Activated CD4-positive, alpha-beta memory T cell treated with anti-CD3 and anti-CD28 coated beads for 36 hours (primary cell): ENCODE measurements around the gene HMGA1. TPM values are rescaled to one million over a fixed set of nuclear protein-coding genes. Genes with fewer than 3 reads are reported as not detected.
"Not testable (repeated sequence)": the region's sequence is repeated elsewhere in the genome, so short reads cannot be mapped to it uniquely, and the experiment has no call there.

Source experiments
- CTCF ChIA-PET: fragments of 350-600 bp; sonication (Branson Sonifier 250); formaldehyde crosslinking; loops from one replicate; lab custom pipeline; 2021; ENCODE audit warnings: antibody characterized with exemption, inconsistent platforms; lab: Charles Lee
- POLR2A ChIA-PET: fragments of 350-600 bp; sonication (Branson Sonifier 250); formaldehyde crosslinking; loops from one replicate; lab custom pipeline; 2021; ENCODE audit warnings: antibody characterized with exemption; lab: Charles Lee
- DNase-seq: peaks from one replicate; pipeline ENCODE4 v3.0.0-alpha.2; 2020
- H3K27ac Mint-ChIP-seq: one replicate; pipeline ENCODE4 v1.8.0; 2021; ENCODE audit warnings: mixed read lengths
- H3K27me3 Mint-ChIP-seq: one replicate; pipeline ENCODE4 v1.8.0; 2021; ENCODE audit warnings: mixed read lengths
- H3K36me3 Mint-ChIP-seq: one replicate; pipeline ENCODE4 v1.8.0; 2021; ENCODE audit warnings: mixed read lengths
- H3K4me1 Mint-ChIP-seq: one replicate; pipeline ENCODE4 v1.8.0; 2021; ENCODE audit warnings: low read depth, mixed read lengths
- H3K4me3 Mint-ChIP-seq: one replicate; pipeline ENCODE4 v1.8.0; 2021; ENCODE audit warnings: mild to moderate bottlenecking, mixed read lengths
- H3K9me3 Mint-ChIP-seq: one replicate; pipeline ENCODE4 v1.8.0; 2021; ENCODE audit warnings: mixed read lengths
- intact Hi-C: fragments of 100-400 bp; cut with micrococcal nuclease; formaldehyde crosslinking; loops from one replicate; pipeline ENCODE4 v1.15.1; 2023
- total RNA-seq, 2 experiments: library from RNA; stranded (reverse); gene quantifications; one replicate each; pipeline ENCODE4 v1.2.3, GENCODE V29; 2021

Gene HMGA1
- total RNA-seq, 2 experiments from 2014 or later, result 422 to 429 TPM

DNA sequence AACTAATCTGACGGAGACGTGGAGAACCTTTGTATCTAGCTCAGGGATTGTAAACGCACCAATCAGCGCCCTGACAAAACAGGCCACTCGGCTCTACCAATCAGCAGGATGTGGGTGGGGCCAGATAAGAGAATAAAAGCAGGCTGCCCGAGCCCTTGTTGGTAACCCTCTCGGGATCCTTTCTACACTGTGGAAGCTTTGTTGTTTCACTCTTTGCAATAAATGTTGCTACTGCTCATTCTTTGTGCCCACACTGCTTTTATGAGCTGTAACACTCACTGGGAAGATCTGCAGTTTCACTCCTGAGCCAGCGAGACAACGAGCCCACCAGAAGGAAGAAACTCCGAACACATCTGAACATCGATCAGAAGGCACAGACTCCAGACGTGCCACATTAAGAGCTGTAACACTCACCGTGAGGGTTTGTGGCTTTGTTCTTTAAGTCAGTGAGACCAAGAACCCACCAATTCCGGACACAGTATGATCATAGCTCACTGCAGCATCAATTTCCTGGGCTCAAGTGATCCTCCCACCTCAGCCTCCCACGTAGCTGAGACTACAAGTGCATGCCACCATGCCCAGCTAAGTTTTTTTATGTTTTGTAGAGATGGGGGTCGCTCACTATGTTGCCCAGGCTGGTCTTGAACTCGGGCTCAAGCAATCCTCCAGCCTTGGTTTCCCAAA, 33.1 kb downstream of the HMGA1 start:
- H3K27me3 Mint-ChIP-seq, POLR2A ChIA-PET, H3K9me3 Mint-ChIP-seq, H3K4me3 Mint-ChIP-seq, CTCF ChIA-PET, H3K4me1 Mint-ChIP-seq, DNase-seq, intact Hi-C loops, H3K36me3 Mint-ChIP-seq, H3K27ac Mint-ChIP-seq: not testable (repeated sequence)

DNA sequence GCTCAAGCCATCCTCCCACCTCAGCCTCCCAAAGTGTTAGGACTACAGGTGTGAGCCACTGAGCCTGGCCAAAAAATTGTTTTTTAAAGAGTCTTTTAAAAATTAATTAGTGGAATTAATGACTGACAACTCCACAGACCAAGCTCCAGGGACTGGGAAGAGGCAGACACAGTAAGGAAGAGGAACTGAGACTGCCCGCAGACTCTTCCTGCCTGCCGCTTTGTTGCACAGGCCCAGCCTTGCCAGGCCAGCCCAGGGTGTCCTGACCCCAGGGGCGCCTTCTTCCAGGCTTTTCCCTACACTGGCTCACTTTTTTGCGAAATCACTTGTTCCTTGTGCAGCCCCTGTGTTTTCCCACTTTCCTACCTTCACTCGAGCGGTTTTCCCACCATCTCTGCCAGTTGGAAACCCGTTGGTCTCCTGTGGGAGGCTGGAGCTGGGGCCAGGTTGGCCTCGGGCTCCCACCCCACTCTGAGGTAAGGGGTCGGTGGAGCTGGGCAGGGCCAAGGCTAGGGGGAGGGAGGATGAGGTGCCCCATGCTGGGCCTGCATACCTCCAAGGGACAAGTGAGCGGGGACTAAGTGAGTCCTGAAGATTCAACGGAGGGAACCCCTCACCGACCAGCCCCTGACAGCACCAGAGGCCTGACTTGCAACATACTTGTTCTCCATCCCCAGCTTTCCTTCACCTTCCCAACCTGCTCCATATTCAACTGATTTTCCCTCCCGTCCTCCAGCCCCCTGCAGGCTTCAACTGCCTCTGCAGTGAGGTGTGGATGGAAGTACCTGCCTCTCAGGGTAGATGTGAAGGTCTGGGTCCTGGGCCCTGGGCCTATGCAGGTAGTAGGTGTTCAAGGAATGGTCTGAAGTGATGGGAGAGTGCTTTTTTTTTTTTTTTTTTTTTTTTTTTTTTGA, 35.6 kb downstream of the HMGA1 start:
- Mint-ChIP-seq H3K27me3 (no peaks in the 10 kb centered on the region), H3K4me1 (peaks cover 6% of the 10 kb centered on the region), H3K36me3 (no peaks in the 10 kb centered on the region), H3K9me3 (no peaks in the 10 kb centered on the region), H3K4me3 (no peak overlapping the region), H3K27ac (no peak overlapping the region)
- CTCF ChIA-PET, result no interaction called here
- POLR2A ChIA-PET, result no interaction called here
- DNase-seq, result no peak
- intact Hi-C loops, result no loop called here

DNA sequence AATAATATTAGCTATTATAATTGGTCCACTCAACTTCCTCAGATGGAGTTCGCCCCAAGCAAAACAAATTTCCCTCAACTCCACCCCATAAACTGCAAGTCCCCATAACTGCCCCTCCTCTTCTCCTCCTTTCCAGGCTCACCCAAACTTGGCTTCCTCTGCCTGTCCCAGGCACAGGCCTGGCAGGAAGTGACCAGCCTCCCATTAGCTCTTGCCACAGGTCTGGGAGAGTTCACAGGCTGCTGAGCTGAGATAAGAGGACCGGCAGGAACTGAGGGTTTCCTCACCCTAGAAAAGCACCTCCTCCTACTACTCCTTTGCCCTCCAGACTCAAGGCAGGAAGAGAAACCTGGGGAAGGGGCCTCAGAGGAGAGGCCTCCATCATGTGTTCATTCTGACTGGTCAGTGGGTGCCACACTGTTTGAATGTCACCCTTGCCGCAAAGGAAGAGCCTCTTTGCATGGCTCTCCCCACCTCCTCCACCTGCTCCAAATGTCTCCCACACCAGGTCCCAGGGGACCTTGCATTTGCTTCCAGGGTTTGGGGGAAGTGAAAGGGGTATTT, 36.7 kb downstream of the HMGA1 start:
- Mint-ChIP-seq H3K27ac (no peak overlapping the region), H3K27me3 (no peaks in the 10 kb centered on the region), H3K4me1 (peaks cover 6% of the 10 kb centered on the region), H3K9me3 (no peaks in the 10 kb centered on the region), H3K4me3 (no peak overlapping the region), H3K36me3 (no peaks in the 10 kb centered on the region)
- ChIA-PET CTCF (interaction anchor here (0.6 to 0.8 kb wide), 2 partner anchors 16 to 616 kb away, joined by 3 read pairs; partner anchors contain the start of gene ANKS1A), POLR2A (no interaction called here)
- no peak for DNase-seq
- intact Hi-C loops, result no loop called here

DNA sequence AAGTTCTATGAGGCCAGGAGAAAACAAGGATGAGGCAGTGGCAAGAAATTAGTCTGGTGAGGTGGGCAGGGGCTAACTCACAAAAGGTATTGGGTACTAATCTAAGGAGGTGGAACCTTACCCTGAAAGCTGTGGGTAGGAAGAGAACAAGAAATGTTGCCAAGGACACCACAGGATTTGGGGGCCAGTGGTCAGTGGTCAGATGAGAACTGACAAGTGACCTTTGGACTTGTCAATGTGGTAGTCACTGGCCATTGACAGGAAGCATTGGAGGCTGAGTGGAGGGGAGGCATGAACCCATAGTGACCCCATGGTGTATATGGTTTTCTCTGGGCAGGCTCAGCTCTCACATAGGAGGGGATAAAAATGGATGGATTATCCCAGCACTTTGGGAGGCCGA, 37.5 kb downstream of the HMGA1 start:
- peaks cover 6% of the 10 kb centered on the region for H3K4me1 Mint-ChIP-seq
- H3K36me3 Mint-ChIP-seq, result no peaks in the 10 kb centered on the region
- H3K27me3 Mint-ChIP-seq, result no peaks in the 10 kb centered on the region
- H3K27ac Mint-ChIP-seq, result no peak overlapping the region
- ChIA-PET CTCF (no interaction called here), POLR2A (no interaction called here)
- no peak overlapping the region for H3K4me3 Mint-ChIP-seq
- no peaks in the 10 kb centered on the region for H3K9me3 Mint-ChIP-seq
- intact Hi-C loops, result no loop called here
- DNase-seq, result no peak

DNA sequence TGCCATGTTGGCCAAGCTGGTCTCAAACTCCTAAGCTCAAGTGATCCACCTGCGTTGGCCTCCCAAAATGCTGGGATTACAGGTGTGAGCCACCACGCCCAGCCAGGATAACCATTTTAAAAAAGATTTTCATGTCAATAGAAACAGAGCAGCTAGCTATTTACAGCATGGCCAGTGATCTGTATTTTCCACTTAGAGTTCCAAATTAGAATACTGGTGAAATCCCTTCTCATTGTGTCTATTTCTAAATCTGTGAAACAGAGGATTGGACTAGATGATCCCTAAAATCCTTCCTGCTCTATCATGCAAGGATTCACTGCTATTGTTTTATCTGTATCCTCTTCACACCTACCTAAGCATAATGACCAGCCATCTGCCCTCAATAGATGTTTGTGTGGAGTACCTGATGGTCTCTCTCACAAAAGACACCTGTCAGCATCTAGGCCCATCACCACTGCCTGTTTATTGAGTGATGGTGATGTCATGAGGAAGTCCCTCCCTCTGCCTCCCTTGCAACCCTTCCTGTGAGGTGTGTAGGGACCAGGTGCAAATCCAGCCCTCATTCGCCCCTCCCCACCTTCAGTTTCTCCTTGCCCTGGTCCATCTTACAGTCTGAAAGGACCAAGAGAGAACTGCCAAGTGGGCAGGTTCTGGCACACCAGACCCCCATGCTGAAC, 38.6 kb downstream of the HMGA1 start:
- peaks cover 2% of the 10 kb centered on the region for H3K4me1 Mint-ChIP-seq
- no peak for DNase-seq
- intact Hi-C loops, result no loop called here
- H3K27me3 Mint-ChIP-seq, result no peaks in the 10 kb centered on the region
- ChIA-PET POLR2A (no interaction called here), CTCF (interaction anchor here (0.9 to 3.4 kb wide), 2 partner anchors 26 to 220 kb away, joined by 3 to 10 read pairs; no protein-coding TSS in a partner anchor)
- H3K4me3 Mint-ChIP-seq, result no peak overlapping the region
- H3K27ac Mint-ChIP-seq, result no peak overlapping the region
- H3K9me3 Mint-ChIP-seq, result no peaks in the 10 kb centered on the region
- peaks cover 4% of the 10 kb centered on the region for H3K36me3 Mint-ChIP-seq

DNA sequence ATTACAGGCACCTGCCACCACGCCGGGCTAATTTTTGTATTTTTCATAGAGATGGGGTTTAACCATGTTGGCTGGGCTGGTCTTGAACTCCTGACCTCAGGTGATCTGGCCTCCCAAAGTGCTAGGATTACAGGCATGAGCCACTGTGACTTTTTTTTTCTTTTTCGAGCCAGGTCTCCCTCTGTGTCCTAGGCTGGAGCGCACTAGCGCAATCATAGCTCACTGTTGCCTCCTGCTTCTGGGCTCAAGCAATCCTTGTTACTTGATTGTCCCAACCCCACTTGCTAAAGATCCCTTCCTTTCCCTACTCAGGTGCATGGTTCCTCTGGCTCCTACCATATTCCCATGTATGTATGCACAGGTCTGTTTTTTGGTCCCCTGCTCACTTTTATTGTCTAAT, 39.5 kb downstream of the HMGA1 start:
- no peaks in the 10 kb centered on the region for H3K9me3 Mint-ChIP-seq
- no peak for DNase-seq
- CTCF ChIA-PET, result interaction anchor here (3.4 kb wide), 1 partner anchor 27 kb away, joined by 10 read pairs; no protein-coding TSS in a partner anchor
- no peak overlapping the region for H3K4me3 Mint-ChIP-seq
- intact Hi-C loops, result no loop called here
- no peaks in the 10 kb centered on the region for H3K27me3 Mint-ChIP-seq
- peaks cover 4% of the 10 kb centered on the region for H3K36me3 Mint-ChIP-seq
- H3K4me1 Mint-ChIP-seq, result peaks cover 2% of the 10 kb centered on the region
- POLR2A ChIA-PET, result no interaction called here
- H3K27ac Mint-ChIP-seq, result no peak overlapping the region

DNA sequence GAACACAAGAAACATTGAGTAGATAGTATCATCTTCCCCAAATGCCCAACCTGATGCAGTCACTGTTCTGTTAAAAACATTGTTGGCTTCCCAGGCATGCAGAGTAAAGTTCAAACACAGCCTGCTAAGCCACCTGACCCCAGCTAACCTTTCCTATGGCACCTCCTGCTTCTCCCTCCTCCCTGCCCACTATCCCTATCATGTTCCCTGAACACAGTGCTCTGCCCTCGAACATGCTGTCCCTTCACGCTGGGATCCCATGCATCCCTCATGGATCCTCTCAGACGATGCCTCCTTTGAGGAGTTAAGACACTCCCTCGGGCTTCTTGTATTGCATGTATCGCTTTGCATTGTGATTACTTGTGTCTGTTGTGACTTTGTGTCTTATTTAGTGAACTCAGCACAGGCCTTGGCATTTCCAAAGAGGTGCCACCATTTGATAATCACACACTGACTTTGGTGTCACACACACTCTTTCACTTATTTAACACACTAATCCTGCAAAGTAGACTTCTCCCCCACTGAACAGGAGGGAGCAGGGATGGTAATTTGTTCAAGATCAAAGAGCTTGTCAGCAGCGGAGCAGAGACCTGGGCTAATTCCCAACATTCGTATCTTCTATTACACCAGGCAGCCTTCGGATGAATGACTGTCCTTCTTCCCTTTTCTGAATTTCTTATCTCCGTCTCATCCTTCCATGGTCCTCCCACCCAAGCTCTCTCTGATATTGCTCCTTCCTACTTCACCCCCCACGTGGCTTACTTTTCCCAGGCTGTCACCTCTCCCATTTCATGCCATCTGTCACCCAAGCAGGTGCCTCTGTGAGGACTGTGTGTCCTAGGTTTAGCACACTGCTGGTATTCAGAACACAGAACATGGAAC, 40.4 kb downstream of the HMGA1 start:
- H3K4me3 Mint-ChIP-seq, result no peak overlapping the region

DNA sequence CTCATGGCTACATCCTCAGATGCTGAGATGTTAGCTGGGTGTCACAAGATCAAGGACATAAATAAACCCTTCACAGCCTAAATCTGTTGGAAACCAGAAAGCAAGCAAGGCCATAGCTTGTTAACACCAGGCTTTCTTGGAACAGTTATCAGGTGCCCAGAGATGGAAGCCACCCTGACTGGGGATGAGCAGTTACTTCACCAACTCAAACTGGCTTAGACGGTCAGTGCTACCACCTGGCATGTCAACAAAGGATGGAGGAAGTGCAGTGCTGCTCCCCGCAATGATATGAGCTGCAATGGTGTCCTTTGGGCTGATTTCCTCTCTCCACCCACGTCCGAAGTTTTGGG, 41.1 kb downstream of the HMGA1 start:
- no peak for DNase-seq
- POLR2A ChIA-PET, result no interaction called here
- Mint-ChIP-seq H3K27me3 (no peaks in the 10 kb centered on the region), H3K27ac (no peak overlapping the region), H3K4me1 (peaks cover 2% of the 10 kb centered on the region), H3K36me3 (peaks cover 4% of the 10 kb centered on the region), H3K4me3 (no peak overlapping the region), H3K9me3 (no peaks in the 10 kb centered on the region)
- CTCF ChIA-PET, result interaction anchor here (1.0 to 3.4 kb wide), 2 partner anchors 28 to 82 kb away, joined by 3 to 10 read pairs; no protein-coding TSS in a partner anchor
- intact Hi-C loops, result no loop called here

More for the DNA sequence above, 40.4 kb downstream of the HMGA1 start:
- Mint-ChIP-seq H3K4me1 (peaks cover 2% of the 10 kb centered on the region), H3K27me3 (no peaks in the 10 kb centered on the region), H3K27ac (no peak overlapping the region), H3K36me3 (peaks cover 4% of the 10 kb centered on the region), H3K9me3 (no peaks in the 10 kb centered on the region)
- ChIA-PET CTCF (interaction anchor here (1.0 to 3.4 kb wide), 2 partner anchors 27 to 81 kb away, joined by 3 to 10 read pairs; no protein-coding TSS in a partner anchor), POLR2A (no interaction called here)
- intact Hi-C loops, result no loop called here
- DNase-seq, result no peak

DNA sequence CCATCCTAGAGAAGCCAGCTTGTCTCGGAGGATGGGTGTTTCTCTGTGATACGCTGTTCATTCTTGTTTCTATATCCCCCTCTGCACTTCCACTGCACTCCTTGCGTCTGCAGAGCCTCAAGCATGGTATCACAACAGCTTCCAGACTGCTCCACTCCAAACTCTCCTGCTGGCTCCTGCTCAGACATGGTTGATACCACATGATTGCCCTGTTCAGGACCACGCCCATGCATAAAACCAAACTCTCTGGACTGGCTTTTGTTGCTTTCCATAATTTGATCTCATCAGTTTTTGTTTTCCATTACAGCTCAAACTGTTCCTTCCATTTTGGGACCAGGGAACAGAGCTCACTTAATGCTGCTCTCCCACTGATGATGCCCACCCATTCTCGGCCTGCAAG, 42.2 kb downstream of the HMGA1 start:
- ChIA-PET POLR2A (no interaction called here), CTCF (interaction anchor here (3.4 kb wide), 1 partner anchor 29 kb away, joined by 10 read pairs; no protein-coding TSS in a partner anchor)
- intact Hi-C loops, result no loop called here
- peaks cover 5% of the 10 kb centered on the region for H3K36me3 Mint-ChIP-seq
- H3K27me3 Mint-ChIP-seq, result no peaks in the 10 kb centered on the region
- no peak overlapping the region for H3K4me3 Mint-ChIP-seq
- no peak for DNase-seq
- no peaks in the 10 kb centered on the region for H3K9me3 Mint-ChIP-seq
- H3K27ac Mint-ChIP-seq, result no peak overlapping the region
- peaks cover 2% of the 10 kb centered on the region for H3K4me1 Mint-ChIP-seq

DNA sequence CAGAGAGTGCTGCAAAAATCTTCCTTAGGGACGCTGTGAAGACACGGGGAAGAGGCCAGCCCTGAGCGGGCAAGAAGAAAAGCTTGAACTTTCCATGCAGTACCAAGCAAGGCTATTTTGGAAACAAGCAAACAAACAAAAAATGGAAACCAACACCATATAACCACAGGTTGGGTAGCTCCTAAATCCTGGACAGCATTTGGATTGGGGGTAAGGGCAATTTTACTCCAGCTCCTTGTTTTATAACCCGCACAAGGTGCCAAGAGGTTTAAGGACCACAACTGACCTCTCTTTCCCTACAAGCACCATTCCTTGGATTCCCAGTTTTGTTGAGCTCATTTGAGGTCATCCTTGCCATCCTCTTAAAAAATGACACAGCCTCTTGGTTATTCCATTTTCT, 43.5 kb downstream of the HMGA1 start:
- no peaks in the 10 kb centered on the region for H3K27me3 Mint-ChIP-seq
- CTCF ChIA-PET, result interaction anchor here (0.6 kb wide), 1 partner anchor 731 kb away, joined by 3 read pairs; no protein-coding TSS in a partner anchor
- H3K4me3 Mint-ChIP-seq, result no peak overlapping the region
- intact Hi-C loops, result no loop called here
- no peak overlapping the region for H3K27ac Mint-ChIP-seq
- H3K9me3 Mint-ChIP-seq, result no peaks in the 10 kb centered on the region
- POLR2A ChIA-PET, result no interaction called here
- no peak for DNase-seq
- peaks cover 2% of the 10 kb centered on the region for H3K4me1 Mint-ChIP-seq
- peaks cover 9% of the 10 kb centered on the region for H3K36me3 Mint-ChIP-seq

DNA sequence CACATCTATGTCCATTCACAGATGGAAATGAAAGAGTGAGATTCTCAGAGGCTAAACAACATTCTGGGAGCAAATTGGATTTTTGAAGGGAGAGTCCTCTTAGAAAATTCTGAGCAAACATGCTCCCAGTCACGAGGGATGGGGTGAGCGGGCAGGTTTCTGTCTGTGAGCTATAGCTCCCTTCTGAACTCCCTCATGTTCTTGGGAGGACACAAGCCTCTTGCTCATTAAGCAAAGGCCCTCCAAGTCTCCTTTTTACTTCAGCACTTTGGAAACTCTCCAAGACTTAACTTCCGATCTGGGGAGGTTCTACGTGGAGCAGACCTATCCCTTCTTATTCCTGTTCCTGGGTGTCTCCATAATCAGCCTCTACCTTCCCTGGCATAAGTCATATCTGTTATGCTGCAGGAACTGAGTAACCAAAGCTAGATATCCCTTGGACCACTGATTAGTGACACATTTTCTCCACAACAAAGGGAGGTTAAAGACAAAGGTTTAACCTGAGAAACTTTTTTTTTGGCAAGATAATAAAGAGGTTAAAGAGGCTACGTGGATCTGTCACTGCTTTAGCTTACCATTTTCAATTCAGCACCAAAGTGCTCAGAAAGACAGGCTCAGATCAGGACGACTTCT, 45.1 kb downstream of the HMGA1 start:
- no peak for DNase-seq
- H3K4me1 Mint-ChIP-seq, result no peaks in the 10 kb centered on the region
- POLR2A ChIA-PET, result no interaction called here
- H3K4me3 Mint-ChIP-seq, result no peak overlapping the region
- no peak overlapping the region for H3K27ac Mint-ChIP-seq
- H3K27me3 Mint-ChIP-seq, result no peaks in the 10 kb centered on the region
- peaks cover 15% of the 10 kb centered on the region for H3K36me3 Mint-ChIP-seq
- CTCF ChIA-PET, result interaction anchor here (1.0 kb wide), 1 partner anchor 118 kb away, joined by 3 read pairs; no protein-coding TSS in a partner anchor
- no peaks in the 10 kb centered on the region for H3K9me3 Mint-ChIP-seq
- intact Hi-C loops, result no loop called here
